ENCODE measurements around the gene PIK3CD. TPM values are rescaled to one million over a fixed set of nuclear protein-coding genes. Genes with fewer than 3 reads are reported as not detected.

The PIK3CD gene
- total and polyA plus RNA-seq, 2 of the 4 experiments (the other 2 are of a cell fraction) = 5.0 to 12.1 TPM

DNA sequence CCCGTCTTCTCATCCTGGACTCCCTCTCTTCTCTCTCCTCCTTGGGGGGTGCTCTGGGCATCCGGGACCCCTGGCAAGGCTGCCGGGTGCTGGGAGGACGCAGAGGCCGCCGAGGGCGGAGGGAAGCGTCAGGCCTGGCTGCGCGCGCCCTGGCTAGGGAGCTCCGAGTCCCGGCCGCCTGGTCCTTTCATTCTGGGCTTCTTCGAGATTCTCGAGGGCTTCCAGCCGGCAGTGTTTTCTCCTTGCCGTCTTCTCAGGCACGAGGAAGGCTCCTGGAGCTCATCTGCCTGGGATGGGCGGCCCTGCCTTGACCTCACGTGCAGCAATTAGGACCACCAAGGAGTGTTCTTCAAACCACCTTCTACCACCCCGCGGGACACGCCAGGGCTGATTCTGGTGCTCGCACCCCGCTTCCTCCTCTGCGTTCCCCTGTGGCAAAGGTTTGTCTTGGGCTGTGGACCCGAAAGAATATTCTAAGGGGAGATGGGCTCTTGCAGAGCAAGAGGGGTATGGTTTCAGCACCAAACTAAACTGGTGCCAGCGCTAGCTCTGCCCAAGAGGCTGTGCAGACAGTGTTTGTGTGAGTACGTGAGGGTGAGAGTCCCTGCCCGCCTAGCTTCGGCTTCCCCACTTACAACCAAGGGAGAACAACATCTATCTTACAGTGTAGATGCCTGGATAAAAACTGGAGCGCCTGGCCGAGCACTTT, 36.5 kb downstream of the PIK3CD start:
- ChIA-PET POLR2A (ENCODE audit: unreplicated experiment) (interaction anchor here (0.6 kb wide), 1 partner anchor 33 kb away, joined by 4 read pairs; no protein-coding TSS in a partner anchor), CTCF (no interaction called here)
- H4K20me1 ChIP-seq (ENCODE audit: insufficient read depth, low read length) = 0 out of 2 replicates have a peak, but pooled peaks cover 7% of the 10 kb centered on the region
- no peak overlapping the region for H3K56ac ChIP-seq (ENCODE audit: extremely low read depth, insufficient read depth, low read length)
- 0% methylated on average over 8 of the region's 34 CpGs; no CpG with 5 or more reads in 1 of the 2 experiments for WGBS, 2 experiments (ENCODE audit: extremely low coverage in 2 of 2, insufficient read length in 1 of 2)
- H3K4me1 ChIP-seq (ENCODE audit: control insufficient read depth, insufficient read depth, low read length) = peaks cover 18% of the 10 kb centered on the region
- no peaks in the 10 kb centered on the region for H3K36me3 ChIP-seq (ENCODE audit: control insufficient read depth, insufficient read depth, low read length)
- no TSS peak for BruUV-seq (replicated peaks)
- H3K9me3 ChIP-seq (ENCODE audit: control insufficient read depth, insufficient read depth, low read length) = no peaks in the 10 kb centered on the region
- peak overlapping the region; percentile 44 for H3K18ac ChIP-seq (ENCODE audit: low read depth, low read length)
- peaks cover 6 to 30% of the 10 kb centered on the region in 2 experiments for H3K79me1 ChIP-seq (ENCODE audit: low read depth in 1 of 2, low read length in 2 of 2)
- peak overlapping the region; percentile 78 for H3K4me2 ChIP-seq (ENCODE audit: low read depth, low read length)
- no peak overlapping the region for H2BK120ac ChIP-seq (ENCODE audit: low read depth, low read length)
- H3K9ac ChIP-seq (ENCODE audit: low read depth, low read length) = peak overlapping the region; percentile 37
- peak overlapping the region; percentile 19; the same call in 1 of the 2 replicates for H4K91ac ChIP-seq (ENCODE audit: insufficient read depth, low read depth, low read length)
- H4K8ac ChIP-seq (ENCODE audit: low read depth in 2 of 2, low read length in 2 of 2) = peak overlapping the region; percentile 59 to 89; a peak in 3 of 4 replicates
- TF ChIP-seq MAFK (IDR thresholded peaks at IDR 0.05; ENCODE audit: low read depth, low read length) (no peak), BHLHE40 (IDR thresholded peaks at IDR 0.05; ENCODE audit: low read depth, low read length) (peak; percentile 53; the same call in 1 of the 2 replicates)
- TF ChIP-seq, protein P1, sequence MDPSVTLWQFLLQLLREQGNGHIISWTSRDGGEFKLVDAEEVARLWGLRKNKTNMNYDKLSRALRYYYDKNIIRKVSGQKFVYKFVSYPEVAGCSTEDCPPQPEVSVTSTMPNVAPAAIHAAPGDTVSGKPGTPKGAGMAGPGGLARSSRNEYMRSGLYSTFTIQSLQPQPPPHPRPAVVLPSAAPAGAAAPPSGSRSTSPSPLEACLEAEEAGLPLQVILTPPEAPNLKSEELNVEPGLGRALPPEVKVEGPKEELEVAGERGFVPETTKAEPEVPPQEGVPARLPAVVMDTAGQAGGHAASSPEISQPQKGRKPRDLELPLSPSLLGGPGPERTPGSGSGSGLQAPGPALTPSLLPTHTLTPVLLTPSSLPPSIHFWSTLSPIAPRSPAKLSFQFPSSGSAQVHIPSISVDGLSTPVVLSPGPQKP (IDR thresholded peaks at IDR 0.05; ENCODE audit: borderline replicate concordance, low read depth, low read length) = no peak
- peak overlapping the region; percentile 74 for H2AK9ac ChIP-seq (replicated peaks; ENCODE audit: low read depth, low read length, poor library complexity)
- peak overlapping the region; percentile 85 for H2AFZ ChIP-seq (replicated peaks; ENCODE audit: low read length, poor library complexity)
- H3K4ac ChIP-seq (ENCODE audit: low read depth, low read length) = peak overlapping the region; percentile 20
- H3K9me1 ChIP-seq (ENCODE audit: insufficient read depth, low read length) = peaks cover 14% of the 10 kb centered on the region
- intact Hi-C loops (cut with micrococcal nuclease) (no loop called here), dilution Hi-C loops (cut with HindIII; ENCODE audit: low sequenced_read_pairs, unreplicated experiment) (no loop called here), in situ Hi-C loops (cut with MboI; ENCODE audit: low sequenced_read_pairs) (no loop called here)
- H3K27ac ChIP-seq (ENCODE audit: insufficient read depth, low read length) = peak overlapping the region; percentile 6; the same call in 1 of the 2 replicates
- H4K5ac ChIP-seq (ENCODE audit: low read depth, low read length) = peak overlapping the region; percentile 13; the same call in 1 of the 2 replicates
- no peaks in the 10 kb centered on the region for H3K27me3 ChIP-seq (ENCODE audit: control insufficient read depth, insufficient read depth, low read length)
- peak overlapping the region; percentile 1 for H2BK5ac ChIP-seq (ENCODE audit: low read depth, low read length, poor library complexity, severe bottlenecking)
- peak; percentile 21 for DNase-seq
- H3K4me3 ChIP-seq (ENCODE audit: insufficient read depth, low read depth, low read length) = peak overlapping the region; percentile 54
- peak; percentile 33 for ATAC-seq (ENCODE audit: low read depth)
- peak overlapping the region; percentile 67 for H3K14ac ChIP-seq (replicated peaks; ENCODE audit: low read depth, low read length)
- H2BK15ac ChIP-seq (ENCODE audit: low read depth, low read length) = no peak overlapping the region
- H2BK20ac ChIP-seq (ENCODE audit: low read depth, low read length) = no peak overlapping the region
- H3K23ac ChIP-seq (ENCODE audit: low read depth, low read length) = peak overlapping the region; percentile 69; the same call in 1 of the 2 replicates
- peak overlapping the region; percentile 37; the same call in 1 of the 2 replicates for H2AK5ac ChIP-seq (ENCODE audit: low read depth, low read length)

All from IMR-90 (cell line).